Measurements from ENCODE around the gene AIF1L. TPM values are rescaled to one million over a fixed set of nuclear protein-coding genes. Genes with fewer than 3 reads are reported as not detected.

Gene AIF1L
- total RNA-seq, 1 donor from 2014 or later, result 13.2 TPM

DNA sequence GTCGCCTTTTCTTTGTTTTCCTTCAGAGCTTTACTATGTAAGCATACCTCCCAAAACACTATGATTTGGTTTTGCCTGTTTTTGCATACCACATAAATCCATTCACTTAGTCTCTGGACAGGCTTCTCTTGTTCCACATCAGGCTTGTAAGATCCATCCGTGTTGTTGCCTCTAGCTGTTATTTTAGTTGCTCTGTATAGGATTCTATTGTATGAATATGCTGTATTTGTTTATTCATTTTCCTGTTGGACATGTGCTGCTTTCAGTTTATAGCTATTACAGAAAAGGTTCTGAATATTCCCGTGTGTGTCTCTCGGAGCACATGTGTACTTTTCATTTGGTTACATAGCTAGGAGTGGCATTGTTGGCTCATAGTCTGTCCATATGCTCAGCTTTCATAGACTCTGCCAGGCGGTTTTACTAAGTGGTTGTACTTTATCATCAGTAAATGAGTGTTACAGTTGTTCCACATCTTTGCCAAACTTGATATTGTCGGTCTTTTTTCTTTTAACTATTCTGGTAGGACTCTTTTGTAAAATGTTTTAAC is 70.9 kb downstream of the AIF1L start:
- DNase-seq (ENCODE audit: low spot score), result no peak

- no peak for DNase-seq (ENCODE audit: low spot score)
These were observed 71.6 kb downstream of the AIF1L start for GRCh38 chr9:131167936-131168335.

DNA sequence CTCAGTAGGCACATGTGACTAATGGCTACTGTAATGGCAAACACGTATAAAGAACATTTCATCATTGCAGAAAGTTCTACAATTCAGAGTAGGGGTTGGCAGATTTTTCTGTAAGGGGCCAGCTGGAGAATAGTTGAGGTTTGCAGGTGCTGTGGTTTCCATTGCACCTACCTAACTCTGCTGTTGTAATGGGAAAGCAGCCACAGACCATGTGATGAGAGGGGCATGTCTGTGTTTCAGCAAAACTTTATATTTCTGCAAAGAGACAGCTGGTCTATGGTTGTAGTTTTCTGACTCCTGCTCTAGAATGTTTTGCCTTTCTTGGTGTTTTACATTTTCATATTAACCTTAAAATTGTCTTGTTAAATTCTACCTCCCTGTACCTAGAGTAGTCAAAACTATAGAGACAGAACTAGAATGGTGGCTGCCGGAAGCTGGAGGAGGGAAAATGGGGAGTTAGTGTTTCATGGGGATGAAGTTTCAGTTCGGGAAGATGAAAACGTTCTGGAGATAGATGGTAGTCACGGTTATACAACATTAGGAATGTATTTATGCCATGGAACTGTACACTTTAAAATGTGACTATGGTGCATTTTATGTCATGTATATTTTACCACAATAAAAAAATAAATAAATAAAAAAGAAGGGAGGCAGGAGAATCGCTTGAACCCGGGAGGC is 73.4 kb downstream of the AIF1L start:
- DNase-seq (ENCODE audit: low spot score), result no peak

Other genes starting within 250 kb of the AIF1L start
- not detected for gene QRFP, start 199.7 kb upstream of the AIF1L start, total RNA-seq
- gene FIBCD1, start 157.3 kb upstream of the AIF1L start, total RNA-seq, result not detected
- gene LAMC3, start 87.4 kb upstream of the AIF1L start, total RNA-seq, result 50.6 TPM
- 83.3 TPM for gene NUP214, start 29.1 kb downstream of the AIF1L start, total RNA-seq
- 3.3 TPM for gene FAM78A, start 180.0 kb downstream of the AIF1L start, total RNA-seq
- 3.9 TPM for gene PLPP7, start 193.2 kb downstream of the AIF1L start, total RNA-seq

Data from ureter (tissue), 1 donor.